ENCODE data around the gene AREL1.

DNA sequence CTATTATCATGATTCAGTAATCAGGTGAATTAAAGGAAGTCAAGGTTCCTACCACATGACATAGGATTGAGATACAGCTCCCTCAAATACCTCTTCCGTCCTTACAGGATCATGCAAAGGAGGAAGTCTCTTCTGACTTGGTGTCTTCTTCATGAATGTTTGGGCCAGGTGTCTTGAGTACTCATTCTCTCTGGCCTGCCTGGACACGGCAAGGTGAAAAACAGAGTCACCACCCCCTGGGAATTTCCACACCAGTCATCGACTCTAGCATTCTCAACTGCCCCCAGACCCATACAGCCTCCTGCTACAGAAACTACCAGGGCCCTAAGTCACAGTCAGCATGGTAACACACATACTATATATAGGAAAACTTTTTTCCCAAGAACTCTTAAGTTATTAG is 55.9 kb downstream of the AREL1 start:
- TF ChIP-seq, protein P1, sequence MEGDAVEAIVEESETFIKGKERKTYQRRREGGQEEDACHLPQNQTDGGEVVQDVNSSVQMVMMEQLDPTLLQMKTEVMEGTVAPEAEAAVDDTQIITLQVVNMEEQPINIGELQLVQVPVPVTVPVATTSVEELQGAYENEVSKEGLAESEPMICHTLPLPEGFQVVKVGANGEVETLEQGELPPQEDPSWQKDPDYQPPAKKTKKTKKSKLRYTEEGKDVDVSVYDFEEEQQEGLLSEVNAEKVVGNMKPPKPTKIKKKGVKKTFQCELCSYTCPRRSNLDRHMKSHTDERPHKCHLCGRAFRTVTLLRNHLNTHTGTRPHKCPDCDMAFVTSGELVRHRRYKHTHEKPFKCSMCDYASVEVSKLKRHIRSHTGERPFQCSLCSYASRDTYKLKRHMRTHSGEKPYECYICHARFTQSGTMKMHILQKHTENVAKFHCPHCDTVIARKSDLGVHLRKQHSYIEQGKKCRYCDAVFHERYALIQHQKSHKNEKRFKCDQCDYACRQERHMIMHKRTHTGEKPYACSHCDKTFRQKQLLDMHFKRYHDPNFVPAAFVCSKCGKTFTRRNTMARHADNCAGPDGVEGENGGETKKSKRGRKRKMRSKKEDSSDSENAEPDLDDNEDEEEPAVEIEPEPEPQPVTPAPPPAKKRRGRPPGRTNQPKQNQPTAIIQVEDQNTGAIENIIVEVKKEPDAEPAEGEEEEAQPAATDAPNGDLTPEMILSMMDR (IDR thresholded peaks at IDR 0.05 in 2 of 3, conservative IDR thresholded peaks at IDR 0.05 in 1 of 3; ENCODE audit: control insufficient read depth in 2 of 3, extremely low read depth in 1 of 3, insufficient read depth in 1 of 3, low read depth in 3 of 3, low read length in 3 of 3): no peak
- no peak for TF ChIP-seq FOS (IDR thresholded peaks at IDR 0.05; ENCODE audit: borderline replicate concordance, extremely low read depth, insufficient read length)
- TF ChIP-seq SIN3A (IDR thresholded peaks at IDR 0.05; ENCODE audit: low read depth, low read length): no peak
- TF ChIP-seq, protein P2, sequence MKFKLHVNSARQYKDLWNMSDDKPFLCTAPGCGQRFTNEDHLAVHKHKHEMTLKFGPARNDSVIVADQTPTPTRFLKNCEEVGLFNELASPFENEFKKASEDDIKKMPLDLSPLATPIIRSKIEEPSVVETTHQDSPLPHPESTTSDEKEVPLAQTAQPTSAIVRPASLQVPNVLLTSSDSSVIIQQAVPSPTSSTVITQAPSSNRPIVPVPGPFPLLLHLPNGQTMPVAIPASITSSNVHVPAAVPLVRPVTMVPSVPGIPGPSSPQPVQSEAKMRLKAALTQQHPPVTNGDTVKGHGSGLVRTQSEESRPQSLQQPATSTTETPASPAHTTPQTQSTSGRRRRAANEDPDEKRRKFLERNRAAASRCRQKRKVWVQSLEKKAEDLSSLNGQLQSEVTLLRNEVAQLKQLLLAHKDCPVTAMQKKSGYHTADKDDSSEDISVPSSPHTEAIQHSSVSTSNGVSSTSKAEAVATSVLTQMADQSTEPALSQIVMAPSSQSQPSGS (IDR thresholded peaks at IDR 0.05; ENCODE audit: low read length): no peak
- no peak for TF ChIP-seq CEBPB (IDR thresholded peaks at IDR 0.05; ENCODE audit: borderline replicate concordance in 1 of 2, low read depth in 2 of 2, low read length in 2 of 2)
- no peak for TF ChIP-seq SP1 (IDR thresholded peaks at IDR 0.05; ENCODE audit: low read depth, low read length)
- TF ChIP-seq SREBF2 (IDR thresholded peaks at IDR 0.05; ENCODE audit: low read length): no peak
- TF ChIP-seq ZNF217 (IDR thresholded peaks at IDR 0.05): no peak
- TF ChIP-seq EZH2 (IDR thresholded peaks at IDR 0.05; ENCODE audit: borderline replicate concordance, control insufficient read depth, low read depth, low read length): no peak
- no peak for TF ChIP-seq TCF3 (IDR thresholded peaks at IDR 0.05; ENCODE audit: borderline replicate concordance, insufficient read depth, low read depth, low read length)
- no peak for TF ChIP-seq USF2 (IDR thresholded peaks at IDR 0.05; ENCODE audit: borderline replicate concordance, low read depth, low read length)

All from GM12878 (cell line).